Raji (cell line): Measurements from ENCODE around the gene SLC25A13.

Experiments used
- POLR2A ChIP-seq: IDR thresholded peaks from 2 replicates; pipeline ENCODE4 v1.6.1; 2011; ENCODE audit warnings: low read depth, low read length, control low read depth; ENCODE audit not compliant: insufficient read depth

SLC25A13 gene

GRCh38 chr7:96321658-96322372 lies at the start of gene SLC25A13:
SLC25A13 (minus strand) TSS chr7:96322098; CDS start chr7:96321956, 142 bp downstream.
- TF ChIP-seq POLR2A: peak; percentile 55; the same call in 1 of the 2 replicates

DNA sequence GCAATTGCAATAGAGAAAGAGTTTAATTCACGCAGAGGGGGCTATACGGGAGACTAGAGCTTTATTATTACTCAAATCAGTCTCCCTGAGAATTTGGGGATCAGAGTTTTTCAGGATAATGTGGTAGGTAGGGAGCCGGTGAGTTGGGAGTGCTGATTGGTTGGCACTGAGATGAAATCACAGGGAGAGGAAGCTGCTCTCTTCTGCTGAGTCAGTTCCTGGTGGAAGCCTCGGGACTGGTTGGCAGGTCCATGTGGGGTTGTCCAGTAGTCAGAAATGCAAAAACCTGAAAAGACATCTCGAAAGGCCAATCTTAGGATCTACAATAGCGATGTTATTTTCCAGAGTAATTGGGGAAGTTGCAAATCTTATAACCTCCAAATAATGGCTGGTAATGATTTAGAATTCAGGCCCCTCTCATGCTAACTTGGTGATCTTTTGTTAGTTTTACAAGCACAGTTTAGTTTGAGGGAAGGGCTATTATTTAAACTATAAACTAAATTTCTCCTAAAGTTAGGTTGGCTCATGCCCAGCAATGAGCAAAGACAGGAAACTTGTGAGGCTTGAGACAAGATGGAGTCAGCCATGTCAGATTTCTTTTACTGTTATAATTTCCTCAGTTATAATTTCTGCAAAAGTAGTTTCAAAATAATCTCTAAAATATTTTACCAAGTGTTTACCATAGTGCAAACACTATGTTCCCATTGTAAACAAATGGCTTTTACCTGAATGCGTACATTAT lies 39.4 kb upstream of the SLC25A13 start:
- no peak for TF ChIP-seq POLR2A

DNA sequence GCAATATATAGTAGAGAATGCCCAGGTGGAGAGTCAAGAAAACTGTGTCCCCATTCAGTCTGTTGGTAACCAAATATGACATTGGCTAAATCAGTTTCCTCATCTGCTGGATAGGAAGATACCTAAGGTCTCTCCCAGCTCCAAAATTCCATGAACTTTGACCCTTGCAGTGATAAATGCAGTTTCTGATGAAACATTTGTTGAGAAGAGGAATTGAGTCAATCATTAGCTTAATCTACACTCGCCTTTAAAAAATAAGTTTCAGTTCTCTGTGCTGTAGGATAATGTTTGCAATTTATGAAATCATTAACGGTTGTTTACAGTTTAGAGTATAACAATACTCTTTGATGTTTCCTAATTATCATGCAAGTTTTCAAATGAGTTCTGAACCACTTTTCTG lies 38.0 kb upstream of the SLC25A13 start:
- no peak for TF ChIP-seq POLR2A

- no peak for TF ChIP-seq POLR2A
Observed at GRCh38 chr7:96355990-96356506, 34.1 kb upstream of the SLC25A13 start.

DNA sequence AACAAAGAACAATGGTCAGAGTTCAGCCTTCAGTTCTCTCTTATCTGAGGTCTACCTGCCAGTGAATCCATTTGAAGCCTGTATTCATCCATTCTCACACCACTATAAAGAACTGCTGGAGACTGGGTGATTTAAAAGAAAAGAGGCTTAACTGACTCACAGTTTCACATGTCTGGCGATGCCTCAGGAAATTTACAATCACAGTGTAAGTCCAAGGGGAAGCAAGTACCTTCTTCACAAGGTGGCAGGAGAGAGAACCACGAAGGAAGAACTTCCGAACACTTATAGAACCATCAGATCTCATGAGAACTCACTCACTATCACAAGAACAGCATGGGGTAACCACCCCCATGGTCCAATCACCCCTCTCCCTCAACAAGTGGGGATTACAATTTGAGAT lies 33.0 kb upstream of the SLC25A13 start:
- no peak for TF ChIP-seq POLR2A

- no peak for TF ChIP-seq POLR2A
Observed at GRCh38 chr7:96349572-96349971, 27.7 kb upstream of the SLC25A13 start.

DNA sequence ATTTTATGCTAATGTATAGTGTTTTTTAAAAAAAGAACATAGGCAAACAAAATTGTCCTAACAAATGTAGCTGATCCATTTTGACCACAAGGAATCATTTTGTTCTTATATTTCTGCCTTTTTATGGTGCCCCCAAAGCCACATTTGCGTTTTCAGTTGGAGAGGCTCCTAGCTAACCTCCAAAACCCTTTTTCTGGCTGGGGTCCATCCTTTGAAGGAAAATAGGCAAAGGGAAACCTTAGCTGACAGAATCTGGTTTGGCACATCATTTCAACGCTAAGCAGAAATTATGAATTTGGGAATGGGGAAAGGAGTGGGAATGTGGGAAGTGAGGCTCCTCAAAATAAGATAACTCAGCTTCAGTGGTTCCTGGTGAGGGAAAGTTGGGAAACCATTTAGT lies 25.6 kb upstream of the SLC25A13 start:
- TF ChIP-seq POLR2A: no peak

DNA sequence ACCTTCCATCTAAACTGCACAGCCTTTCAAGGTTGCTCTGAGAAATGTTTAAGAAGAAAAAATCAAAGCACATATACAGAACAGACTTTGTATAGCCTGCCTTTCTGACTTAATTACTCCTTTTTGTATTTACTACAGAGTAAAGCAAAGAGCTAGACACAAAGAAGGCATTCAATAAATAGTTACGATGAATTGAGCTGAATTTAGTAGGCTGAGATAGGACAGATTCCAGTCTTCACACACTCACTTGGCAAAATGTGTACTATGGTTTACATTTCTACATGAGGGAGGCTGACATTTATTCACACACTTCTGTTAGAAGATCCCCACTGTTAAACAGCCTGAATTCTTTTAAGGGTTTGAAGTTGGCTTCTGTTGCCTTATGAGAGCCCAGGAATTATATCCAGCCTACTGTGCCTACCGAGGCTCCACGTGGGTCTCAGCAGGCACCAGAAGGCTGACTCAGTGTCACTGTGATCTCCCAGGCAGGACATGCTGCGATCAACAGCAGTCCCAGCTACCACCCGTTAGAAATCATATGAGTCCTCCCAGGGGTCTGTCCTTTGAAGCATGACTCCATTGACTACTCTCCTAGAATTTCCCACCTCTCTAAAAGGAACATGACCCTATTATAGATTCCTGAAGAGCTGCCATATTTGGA lies 24.5 kb upstream of the SLC25A13 start:
- no peak for TF ChIP-seq POLR2A

GRCh38 chr7:96344236-96344635 lies 22.3 kb upstream of the SLC25A13 start:
- TF ChIP-seq POLR2A: no peak

DNA sequence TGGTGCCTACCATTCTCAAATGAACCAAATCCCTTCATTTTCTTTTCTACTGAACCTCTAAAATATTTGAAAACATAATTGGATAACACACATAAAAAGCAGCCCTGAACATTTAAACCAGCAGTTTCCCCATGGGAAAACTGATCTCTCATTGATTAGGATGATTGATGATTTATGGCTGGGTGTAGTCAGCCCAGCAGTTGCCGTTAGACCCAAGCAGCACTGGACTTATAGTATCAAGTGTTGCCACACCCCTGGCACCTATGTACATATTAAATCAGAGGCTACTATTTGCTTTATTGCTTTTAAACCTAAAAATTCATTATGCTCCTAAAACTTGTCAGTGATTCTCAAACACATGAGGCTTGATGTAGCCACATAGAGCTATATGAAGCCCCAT lies 20.2 kb upstream of the SLC25A13 start:
- no peak for TF ChIP-seq POLR2A

DNA sequence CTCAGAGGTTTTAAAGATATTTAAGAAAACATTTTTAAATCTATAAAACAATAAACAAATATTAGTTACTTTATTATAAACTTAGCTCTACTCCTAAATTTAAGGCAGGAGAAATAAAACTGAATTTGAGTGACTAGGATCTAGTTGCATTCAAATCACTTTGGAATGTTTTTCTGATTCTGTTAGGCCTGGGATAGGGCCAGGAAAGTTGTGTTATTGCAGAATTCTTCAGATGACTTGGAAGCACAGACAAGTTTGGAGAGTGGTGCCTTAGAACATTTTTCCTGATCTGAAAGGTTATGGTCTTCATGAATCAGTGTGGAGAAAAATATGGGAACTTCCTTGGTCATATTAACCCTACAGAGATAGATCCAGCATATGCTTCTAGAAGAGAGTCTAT lies 15.6 kb upstream of the SLC25A13 start:
- no peak for TF ChIP-seq POLR2A

GRCh38 chr7:96332325-96332724 lies 10.4 kb upstream of the SLC25A13 start:
- TF ChIP-seq POLR2A: no peak

DNA sequence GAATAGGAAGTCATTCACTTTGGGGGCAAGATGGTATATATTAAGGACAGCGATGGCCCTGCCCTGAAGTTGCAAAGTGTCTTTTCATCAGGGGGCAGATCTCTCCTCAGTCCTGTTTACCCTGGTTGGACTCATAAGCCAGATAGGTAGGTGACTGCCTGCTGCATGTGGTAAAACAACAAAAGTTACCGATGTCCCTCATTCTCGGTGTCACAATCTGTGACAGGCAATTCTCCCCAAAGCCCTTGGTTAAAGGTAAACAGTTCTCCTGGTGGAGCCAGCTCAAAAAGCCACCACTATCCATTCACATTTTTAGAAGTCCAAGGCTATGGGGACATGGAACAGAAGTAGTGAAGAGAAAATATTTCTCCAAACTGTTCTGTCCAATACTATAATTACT lies 9.9 kb upstream of the SLC25A13 start:
- no peak for TF ChIP-seq POLR2A

GRCh38 chr7:96331233-96331632 lies 9.3 kb upstream of the SLC25A13 start:
- TF ChIP-seq POLR2A: no peak

- TF ChIP-seq POLR2A: no peak
Observed at GRCh38 chr7:96330193-96330592, 8.3 kb upstream of the SLC25A13 start.

GRCh38 chr7:96329241-96329640 lies 7.3 kb upstream of the SLC25A13 start:
- no peak for TF ChIP-seq POLR2A

DNA sequence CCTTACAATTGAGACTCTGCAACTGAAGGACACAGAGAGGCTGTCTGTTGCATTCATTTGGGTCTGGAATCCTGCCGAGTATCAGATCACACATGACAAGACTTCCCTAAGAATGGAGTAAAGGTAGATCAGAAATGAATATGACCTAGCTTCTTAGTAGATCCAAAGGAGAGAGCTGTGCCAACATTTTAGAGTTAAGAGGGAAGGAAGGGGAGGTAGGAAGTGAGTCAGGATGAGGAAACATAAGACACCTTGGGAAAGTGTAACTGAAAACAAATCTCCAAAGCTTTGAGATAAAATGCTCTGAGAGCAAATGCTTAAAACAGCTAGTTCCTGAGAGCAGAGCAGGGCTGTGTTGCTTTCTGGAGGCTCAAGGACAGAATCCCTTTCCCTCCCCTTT lies 6.1 kb upstream of the SLC25A13 start:
- TF ChIP-seq POLR2A: no peak

- no peak for TF ChIP-seq POLR2A
Observed at GRCh38 chr7:96327429-96327828, 5.5 kb upstream of the SLC25A13 start.
